ENCODE data around the gene JKAMP.

JKAMP gene

DNA sequence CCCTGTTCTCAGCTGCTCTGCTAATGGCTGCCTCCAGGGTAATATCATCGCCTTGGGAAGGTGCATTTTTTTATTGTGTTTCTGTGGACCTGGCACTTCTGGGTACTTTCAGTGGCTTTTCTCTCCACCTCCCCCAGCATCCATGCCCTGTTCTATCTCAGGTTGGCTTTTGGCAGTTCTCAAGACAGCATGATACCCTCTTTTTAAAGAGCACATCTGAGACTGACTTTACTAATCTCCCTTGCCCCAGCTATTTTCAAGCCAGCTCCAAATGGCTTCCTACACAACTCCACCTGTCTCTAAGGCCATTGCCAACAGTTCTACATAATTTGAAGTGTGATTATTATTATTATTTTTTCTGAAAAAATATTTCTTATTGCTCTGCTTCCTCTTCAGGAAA lies 53.2 kb downstream of the JKAMP start:
- in situ Hi-C loops (cut with MboI; ENCODE audit: low sequenced_read_pairs) = no loop called here

- in situ Hi-C loops (cut with MboI; ENCODE audit: low sequenced_read_pairs) = no loop called here
Observed at GRCh38 chr14:59538936-59539335, 54.6 kb downstream of the JKAMP start.

DNA sequence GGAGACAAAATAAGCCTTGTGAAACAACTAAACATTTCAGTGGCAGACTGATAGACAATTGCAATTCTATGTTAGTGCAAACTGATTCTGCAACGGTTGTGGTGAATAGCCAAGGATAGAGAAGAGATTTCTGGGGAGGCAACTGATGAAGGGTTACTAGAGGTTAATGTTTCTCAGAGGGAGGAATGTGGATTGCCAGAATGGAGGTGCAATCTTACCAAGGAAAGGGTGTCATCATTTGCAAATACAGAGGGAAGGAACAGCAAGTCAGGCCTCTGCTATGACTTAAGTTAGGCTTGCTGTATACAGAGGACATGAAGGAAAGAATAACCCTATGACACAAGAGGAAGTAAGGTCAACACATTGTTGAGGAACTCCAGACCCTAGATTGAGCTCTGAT lies 56.5 kb downstream of the JKAMP start:
- in situ Hi-C loops (cut with MboI; ENCODE audit: low sequenced_read_pairs) = no loop called here

- in situ Hi-C loops (cut with MboI; ENCODE audit: low sequenced_read_pairs) = no loop called here
Observed at GRCh38 chr14:59541731-59542130, 57.4 kb downstream of the JKAMP start.

GRCh38 chr14:59543873-59544272 lies 59.6 kb downstream of the JKAMP start:
- in situ Hi-C loops (cut with MboI; ENCODE audit: low sequenced_read_pairs) = no loop called here

DNA sequence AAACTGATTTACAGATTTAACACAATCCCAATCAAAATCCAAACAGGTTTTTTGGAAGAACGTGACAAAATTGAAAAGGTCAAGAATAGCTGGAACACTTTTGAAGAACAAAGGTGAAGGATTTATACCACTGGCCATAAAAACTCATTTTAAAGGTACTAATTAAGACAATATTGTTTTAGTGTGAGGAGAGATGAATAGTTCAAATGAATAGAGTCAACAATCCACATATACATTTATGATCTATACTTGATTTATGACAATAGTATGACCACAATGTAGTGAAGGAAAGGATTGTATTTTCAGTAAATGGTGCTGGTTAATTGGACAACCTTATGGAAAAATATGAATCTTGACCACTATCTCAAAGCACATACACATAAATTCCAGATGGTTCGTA lies 63.0 kb downstream of the JKAMP start:
- in situ Hi-C loops (cut with MboI; ENCODE audit: low sequenced_read_pairs) = no loop called here
